NCI-H1436 treated with DMSO at 0.1 percent for 48 hours (cell line): ENCODE measurements around the gene CACNA2D4.

ENCODE experiments used
- DNase-seq: peaks from one replicate; lab custom pipeline; 2025; lab: John Stamatoyannopoulos, UW

Gene CACNA2D4

GRCh38 chr12:1778911-1779310 is 139.5 kb downstream of the CACNA2D4 start:
- no peak for DNase-seq

DNA sequence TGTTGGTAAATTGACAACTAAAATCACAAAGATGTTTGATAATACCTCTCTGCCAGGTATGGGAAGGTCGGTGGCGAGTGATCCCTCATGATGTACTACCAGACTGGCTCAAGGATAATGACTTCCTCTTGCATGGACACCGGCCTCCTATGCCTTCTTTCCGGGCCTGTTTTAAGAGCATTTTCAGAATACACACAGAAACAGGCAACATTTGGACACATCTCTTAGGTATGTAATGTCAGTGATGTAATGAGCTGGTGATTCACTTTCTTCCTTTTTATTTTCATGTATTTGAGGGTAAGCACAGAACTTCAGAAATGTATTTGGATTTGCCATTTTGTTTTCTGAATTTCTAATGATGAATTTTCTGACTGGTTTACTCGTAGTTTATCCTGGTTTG is 140.7 kb downstream of the CACNA2D4 start:
- no peak for DNase-seq

DNA sequence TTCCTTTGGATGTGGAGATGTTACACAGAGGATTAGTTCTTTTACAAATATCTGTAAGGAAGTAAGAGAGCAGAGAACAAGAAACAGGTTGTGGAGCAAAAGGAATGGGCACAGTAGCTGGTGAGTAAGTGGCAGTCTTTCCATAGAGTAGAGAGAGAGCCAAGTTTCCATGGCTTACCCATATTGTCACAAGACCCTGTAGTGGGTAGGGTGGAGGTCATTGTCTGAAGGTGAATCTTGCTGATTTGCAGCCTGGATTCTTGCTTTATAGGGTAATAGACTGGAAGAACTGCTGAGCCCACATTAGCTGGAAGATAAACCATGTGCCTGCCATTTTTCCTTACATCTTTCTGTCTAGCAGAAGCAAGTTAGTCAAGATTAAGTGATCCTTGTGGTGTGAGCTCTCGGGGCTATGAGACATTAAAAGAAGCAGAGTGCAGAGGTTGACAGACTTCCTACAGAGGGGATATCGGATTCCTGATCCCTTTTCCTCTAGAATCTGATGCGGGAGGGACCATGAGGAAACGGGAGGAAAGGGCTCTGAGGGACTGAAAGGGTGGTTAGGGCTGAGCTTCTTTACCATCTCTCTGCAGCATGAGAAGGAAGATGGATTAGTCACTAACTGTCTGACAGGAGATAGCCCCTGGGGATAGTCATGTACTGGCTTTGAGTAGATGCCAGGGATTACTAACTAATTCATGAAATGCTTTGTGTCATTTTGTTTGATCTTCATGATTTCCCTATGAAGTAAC is 142.1 kb downstream of the CACNA2D4 start:
- no peak for DNase-seq

DNA sequence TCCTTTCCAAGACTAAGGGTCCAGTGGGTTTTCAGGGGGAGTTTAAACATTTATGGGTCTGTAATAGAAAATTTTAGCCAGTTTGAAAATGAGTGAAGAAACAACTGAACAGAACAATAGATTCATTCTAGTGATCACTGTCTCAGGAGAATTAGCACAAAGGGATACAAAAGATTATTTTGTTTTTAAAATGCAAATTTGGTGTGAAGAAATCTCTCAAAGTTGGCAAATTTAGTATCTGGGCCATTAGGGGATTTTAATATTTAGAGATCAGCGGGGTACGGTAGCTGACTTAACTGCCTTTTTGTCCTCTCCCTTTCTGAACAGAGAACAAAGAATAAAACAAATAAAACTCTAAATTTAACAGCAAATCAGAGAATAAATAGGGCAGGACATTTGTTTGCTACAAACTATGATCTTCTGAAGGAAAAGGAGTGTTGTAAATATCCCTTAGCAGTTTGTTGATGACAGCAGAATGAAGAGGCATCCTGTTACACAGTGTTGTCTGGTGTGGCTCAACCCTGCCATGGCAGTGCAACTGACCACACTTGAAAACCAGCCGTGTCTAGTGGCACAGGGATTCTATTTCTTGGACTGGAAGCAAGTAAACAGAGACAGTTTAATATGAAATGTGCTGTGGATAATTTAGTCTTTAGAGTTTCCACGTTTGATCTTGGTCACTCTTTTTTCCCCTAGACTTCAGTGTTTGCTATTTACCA is 144.4 kb downstream of the CACNA2D4 start:
- DNase-seq: no peak

- no peak for DNase-seq
Observed at GRCh38 chr12:1769809-1770494, 148.5 kb downstream of the CACNA2D4 start.

- no peak for DNase-seq
Observed at GRCh38 chr12:1768615-1769014, 149.8 kb downstream of the CACNA2D4 start.

- DNase-seq: no peak
Observed at GRCh38 chr12:1767407-1768090, 150.9 kb downstream of the CACNA2D4 start.

DNA sequence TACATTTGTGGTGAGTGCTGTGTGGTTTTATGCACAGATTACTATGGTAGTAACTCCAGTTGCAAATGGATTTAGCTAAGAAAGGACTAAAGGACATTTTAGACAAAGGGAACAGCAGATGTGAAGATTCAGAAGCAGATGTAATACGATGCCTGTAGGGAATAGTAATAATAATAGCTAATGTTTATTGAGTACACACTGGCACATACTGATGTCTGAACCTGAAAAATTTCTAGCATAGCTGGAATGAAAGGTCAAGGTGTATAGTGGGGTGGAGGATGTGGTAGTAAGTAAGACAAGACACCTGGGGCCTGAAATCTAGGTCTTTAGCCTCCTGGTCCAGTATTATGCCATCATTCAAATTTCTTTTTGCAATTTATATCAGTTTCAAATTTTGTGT is 152.3 kb downstream of the CACNA2D4 start:
- no peak for DNase-seq

DNA sequence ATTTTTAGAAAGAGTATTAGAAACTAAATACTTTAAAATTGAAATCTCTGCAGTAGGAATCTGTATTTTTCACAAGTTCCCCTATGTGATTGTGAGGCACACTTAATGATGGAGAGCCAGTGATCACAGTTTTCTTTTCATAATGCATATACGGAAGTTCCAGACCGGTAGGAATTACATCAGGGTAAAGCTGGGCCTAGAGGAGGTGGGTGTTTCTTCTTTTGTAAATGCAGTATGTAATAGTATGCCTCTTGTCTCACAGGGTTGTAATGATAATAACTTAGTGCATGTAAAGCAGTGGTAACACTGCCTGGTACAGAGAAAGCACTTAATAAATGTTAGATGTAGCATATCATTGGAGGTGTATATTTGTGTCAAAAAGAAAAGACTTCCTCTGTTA is 155.3 kb downstream of the CACNA2D4 start:
- no peak for DNase-seq

DNA sequence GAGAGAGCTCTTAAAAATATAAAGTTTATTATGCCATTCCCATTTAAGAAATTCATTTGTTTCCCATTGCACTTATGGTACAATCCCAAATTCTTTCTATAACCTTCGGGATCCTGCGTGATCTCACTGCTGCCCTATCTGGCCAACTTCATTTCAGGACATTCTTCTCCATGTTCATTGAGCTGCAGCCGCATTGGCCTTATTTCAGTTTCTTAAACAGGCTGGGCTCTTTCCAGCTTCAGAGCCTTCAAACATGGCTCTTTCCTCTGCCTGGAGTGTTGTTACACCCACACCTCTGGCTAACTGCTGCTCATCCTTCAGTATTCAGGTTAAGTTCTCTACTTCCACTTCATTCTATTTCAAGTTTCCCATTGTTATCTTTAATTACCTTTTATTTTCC is 156.6 kb downstream of the CACNA2D4 start:
- no peak for DNase-seq

DNA sequence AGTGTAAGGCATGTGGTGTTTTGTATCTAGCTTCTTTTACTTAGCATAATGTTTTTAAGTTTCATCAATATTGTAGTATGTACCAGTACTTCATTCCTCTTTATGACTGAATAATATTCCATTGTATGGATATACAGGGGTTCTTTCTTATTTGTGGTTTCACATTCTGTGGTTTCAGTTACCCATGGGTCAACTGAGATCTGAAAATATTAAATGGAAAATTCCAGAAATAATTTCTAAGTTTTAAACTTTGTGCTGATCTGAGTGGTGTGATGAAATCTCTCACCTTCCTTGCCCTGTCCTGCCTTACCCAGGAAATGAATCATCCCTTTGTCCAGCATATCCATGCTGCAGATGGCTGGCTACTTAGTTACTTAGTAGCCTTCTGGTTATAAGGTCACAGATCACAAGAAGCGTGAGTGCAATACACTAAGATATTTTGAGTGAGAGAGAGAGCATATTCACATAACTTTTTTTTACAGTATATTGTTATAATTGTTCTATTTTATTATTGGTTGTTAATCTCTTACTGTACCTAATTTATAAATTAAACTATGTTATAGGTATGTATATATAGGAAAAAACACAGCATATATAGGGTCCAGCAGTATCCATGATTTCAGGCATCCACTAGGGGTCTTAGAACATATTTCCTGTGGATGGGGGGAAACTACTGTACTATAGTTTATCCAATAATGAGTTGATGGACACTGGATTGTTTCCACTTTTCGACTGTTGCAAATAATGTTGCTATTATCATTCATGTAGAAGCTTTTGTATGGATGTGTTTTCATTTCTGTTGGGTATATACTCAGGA is 157.7 kb downstream of the CACNA2D4 start:
- DNase-seq: no peak

- DNase-seq: no peak
Observed at GRCh38 chr12:1758887-1759286, 159.6 kb downstream of the CACNA2D4 start.

- DNase-seq: no peak
Observed at GRCh38 chr12:1758376-1758775, 160.1 kb downstream of the CACNA2D4 start.

- DNase-seq: no peak
Observed at GRCh38 chr12:1750300-1750699, 168.2 kb downstream of the CACNA2D4 start.

DNA sequence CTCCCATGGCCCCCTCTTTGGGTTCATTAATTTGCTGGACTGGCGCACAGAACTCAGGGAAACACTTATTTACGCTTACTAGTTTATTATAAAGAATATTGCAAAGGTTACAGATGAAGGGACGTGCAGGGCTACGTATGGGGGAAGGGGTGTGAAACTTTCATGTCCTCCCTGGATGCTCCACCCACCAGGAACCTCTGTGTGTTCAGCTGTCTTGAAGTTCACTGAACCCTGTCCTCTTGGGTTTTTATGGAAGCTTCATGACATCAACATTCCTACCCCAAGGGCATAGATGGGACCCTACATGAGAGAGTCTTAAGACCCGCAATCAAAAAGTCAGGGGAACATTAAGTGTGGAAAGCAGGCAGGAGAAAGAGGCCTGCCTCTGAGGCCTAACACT is 169.4 kb downstream of the CACNA2D4 start:
- DNase-seq: no peak

DNA sequence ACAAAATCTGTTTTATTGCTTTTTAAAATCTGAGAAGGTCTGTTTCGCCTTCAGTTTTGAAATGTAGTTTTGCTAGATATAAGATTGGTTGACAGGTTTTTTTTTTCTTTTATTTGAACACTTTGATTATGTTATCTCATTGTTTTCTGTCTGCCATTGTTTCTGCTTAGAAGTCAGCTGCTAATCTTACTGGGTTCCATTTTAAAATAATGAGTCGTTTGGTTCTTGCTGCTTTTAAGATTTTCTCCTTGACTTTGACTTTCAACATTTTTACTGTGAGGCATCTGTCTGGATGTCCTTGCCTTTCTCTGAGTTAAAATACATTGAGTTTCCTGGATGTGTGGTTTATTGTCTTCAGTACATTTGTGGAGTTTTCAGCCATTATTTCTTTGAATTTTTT is 170.8 kb downstream of the CACNA2D4 start:
- no peak for DNase-seq

DNA sequence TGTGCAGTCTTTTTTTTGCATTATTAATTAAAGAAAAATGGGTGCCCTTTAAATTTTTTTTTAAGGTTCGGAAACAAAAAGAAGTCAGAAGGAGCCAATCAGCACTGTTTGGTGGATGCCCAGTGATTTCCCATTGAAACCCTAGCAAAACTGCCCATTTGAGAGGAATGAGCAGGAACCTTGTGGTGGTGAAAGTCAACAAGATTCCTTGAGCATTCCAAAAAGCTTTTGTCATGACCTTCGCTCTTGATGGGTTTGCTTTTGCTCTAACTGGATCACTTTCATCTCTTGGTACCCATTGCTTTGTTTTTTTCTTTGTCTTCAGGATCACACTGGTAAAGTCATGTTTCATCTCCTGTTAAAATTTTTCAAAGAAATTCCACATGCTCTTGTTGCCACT is 173.5 kb downstream of the CACNA2D4 start:
- no peak for DNase-seq
